ENCODE data around the gene ABHD17B. TPM values are rescaled to one million over a fixed set of nuclear protein-coding genes. Genes with fewer than 3 reads are reported as not detected.

Gene ABHD17B
- total RNA-seq, 4 donors from 2014 or later = 30.0 to 46.2 (median 34.0) TPM

DNA sequence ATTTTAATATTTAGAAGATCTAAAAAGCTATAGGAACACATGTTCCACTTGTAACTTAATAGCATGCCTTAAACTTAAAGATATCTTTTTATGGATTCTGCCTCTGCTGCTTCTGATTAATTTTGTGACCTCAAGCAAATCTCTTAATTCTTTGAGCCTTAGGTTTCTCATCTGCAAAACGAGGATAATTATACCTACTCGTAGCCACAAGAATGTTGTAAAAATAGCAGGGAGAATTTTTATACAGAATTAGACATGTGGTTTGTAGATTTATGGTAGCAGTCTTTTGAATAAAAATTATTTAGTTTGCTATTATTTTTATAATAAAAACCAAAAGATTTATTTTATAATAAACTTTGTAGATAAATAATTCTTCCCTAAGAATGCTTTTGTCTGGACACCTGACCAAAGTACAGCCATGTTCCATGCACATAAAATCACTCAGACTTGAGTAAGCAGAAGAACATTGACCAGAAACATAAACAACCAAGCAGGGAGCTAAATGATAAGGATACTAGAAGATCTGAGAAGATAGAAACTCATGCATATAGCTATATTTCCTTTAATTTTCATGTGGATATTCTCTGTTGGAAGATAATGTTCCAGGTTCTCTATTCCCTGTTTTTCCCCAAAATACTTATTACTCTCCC lies 18.9 kb upstream of the ABHD17B start:
- Histone ChIP-seq H3K4me3 (replicated peaks in 1 of 3) (no peak overlapping the region), H3K36me3 (no peaks in the 10 kb centered on the region), H3K9me3 (no peaks in the 10 kb centered on the region), H3K27ac (no peak overlapping the region), H3K27me3 (no peaks in the 10 kb centered on the region), H3K4me1 (peaks cover 0 to 6% of the 10 kb centered on the region in 2 donors)
- intact Hi-C loops (cut with DNase I) = no loop called here
- TF ChIP-seq, protein P1, sequence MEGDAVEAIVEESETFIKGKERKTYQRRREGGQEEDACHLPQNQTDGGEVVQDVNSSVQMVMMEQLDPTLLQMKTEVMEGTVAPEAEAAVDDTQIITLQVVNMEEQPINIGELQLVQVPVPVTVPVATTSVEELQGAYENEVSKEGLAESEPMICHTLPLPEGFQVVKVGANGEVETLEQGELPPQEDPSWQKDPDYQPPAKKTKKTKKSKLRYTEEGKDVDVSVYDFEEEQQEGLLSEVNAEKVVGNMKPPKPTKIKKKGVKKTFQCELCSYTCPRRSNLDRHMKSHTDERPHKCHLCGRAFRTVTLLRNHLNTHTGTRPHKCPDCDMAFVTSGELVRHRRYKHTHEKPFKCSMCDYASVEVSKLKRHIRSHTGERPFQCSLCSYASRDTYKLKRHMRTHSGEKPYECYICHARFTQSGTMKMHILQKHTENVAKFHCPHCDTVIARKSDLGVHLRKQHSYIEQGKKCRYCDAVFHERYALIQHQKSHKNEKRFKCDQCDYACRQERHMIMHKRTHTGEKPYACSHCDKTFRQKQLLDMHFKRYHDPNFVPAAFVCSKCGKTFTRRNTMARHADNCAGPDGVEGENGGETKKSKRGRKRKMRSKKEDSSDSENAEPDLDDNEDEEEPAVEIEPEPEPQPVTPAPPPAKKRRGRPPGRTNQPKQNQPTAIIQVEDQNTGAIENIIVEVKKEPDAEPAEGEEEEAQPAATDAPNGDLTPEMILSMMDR (IDR thresholded peaks at IDR 0.05) = no peak
- no peak for TF ChIP-seq POLR2A (IDR thresholded peaks at IDR 0.05)
- no peak for DNase-seq
- WGBS, 2 donors = 83 to 86% methylated on average over 2 of the region's 2 CpGs

DNA sequence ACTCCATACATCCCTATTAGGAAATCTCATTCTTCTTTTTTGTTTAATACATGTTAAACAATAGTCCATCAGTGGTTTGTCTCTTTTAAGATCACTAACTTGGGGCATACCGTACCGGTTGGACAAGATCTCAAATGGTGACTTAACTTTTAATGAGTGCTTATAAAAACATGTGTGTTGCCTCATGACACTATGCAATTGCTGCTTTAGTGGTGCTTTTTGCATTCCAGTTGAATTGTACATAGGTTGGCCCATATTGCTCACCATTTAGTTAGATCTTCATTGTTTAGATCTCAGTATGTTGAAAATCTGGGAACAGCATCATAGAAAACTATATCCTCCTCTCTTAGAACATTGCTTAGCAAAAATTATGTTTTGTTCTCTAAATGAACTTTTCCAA lies 18.2 kb upstream of the ABHD17B start:
- intact Hi-C loops (cut with DNase I) = no loop called here
- no peak for DNase-seq
- Histone ChIP-seq H3K4me3 (replicated peaks in 1 of 3) (no peak overlapping the region), H3K27me3 (no peaks in the 10 kb centered on the region), H3K4me1 (peaks cover 0 to 6% of the 10 kb centered on the region in 2 donors), H3K36me3 (no peaks in the 10 kb centered on the region), H3K9me3 (no peaks in the 10 kb centered on the region), H3K27ac (no peak overlapping the region)
- WGBS, 2 donors = 45% methylated on average over 2 of the region's 2 CpGs
- no peak for TF ChIP-seq POLR2A (IDR thresholded peaks at IDR 0.05)
- TF ChIP-seq, protein P1 (IDR thresholded peaks at IDR 0.05) = no peak

DNA sequence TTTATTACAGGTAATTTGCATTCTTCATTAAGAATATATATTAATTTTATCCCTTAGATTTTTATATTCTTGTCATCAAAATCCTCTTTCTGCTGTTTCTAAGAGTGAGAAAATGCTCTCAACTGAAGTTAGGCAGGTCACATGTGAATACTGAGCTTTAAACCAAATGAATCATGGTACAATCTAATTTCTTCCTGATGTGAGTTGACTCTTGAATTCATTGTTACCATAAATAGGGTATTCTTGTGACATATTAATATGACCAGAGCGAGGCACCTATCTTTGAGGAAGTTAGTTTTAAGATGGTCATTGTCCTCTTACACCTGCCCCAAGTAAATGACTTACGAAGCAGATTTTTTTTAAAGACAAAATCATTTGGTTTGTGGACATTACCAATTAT lies 17.8 kb upstream of the ABHD17B start:
- no peak for DNase-seq
- TF ChIP-seq, protein P1 (IDR thresholded peaks at IDR 0.05) = no peak
- no peak for TF ChIP-seq POLR2A (IDR thresholded peaks at IDR 0.05)
- peaks cover 0 to 6% of the 10 kb centered on the region in 2 donors for H3K4me1 ChIP-seq
- 89% methylated on average over 2 of the region's 2 CpGs for WGBS, 2 donors
- H3K36me3 ChIP-seq = no peaks in the 10 kb centered on the region
- no peaks in the 10 kb centered on the region for H3K9me3 ChIP-seq
- no peaks in the 10 kb centered on the region for H3K27me3 ChIP-seq
- H3K4me3 ChIP-seq (replicated peaks in 1 of 3) = no peak overlapping the region
- intact Hi-C loops (cut with DNase I) = no loop called here
- no peak overlapping the region for H3K27ac ChIP-seq

DNA sequence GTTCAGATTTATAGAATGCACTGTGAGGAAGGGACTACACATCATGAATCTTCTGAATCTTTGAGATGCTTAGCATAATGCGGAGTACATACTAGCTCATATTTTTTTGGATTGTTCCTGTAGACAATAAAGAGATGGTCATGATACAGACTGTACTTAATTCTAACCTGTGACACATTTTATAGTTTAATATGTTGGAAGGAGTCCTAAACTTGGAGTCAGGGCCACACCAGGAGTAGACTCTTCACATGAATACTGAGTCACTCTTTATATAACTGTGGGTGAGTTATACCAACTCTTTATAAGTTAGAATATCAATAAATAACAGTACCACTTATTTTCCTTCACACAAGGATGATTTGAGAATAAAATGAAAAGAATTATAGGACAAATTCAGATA lies 17.4 kb upstream of the ABHD17B start:
- H3K36me3 ChIP-seq = no peaks in the 10 kb centered on the region
- H3K27me3 ChIP-seq = no peaks in the 10 kb centered on the region
- H3K4me3 ChIP-seq (replicated peaks in 1 of 3) = no peak overlapping the region
- no peak for TF ChIP-seq POLR2A (IDR thresholded peaks at IDR 0.05)
- TF ChIP-seq, protein P1 (IDR thresholded peaks at IDR 0.05) = no peak
- DNase-seq = no peak
- H3K9me3 ChIP-seq = no peaks in the 10 kb centered on the region
- H3K27ac ChIP-seq = no peak overlapping the region
- WGBS, 2 donors = 97 to 98% methylated on average over 1 of the region's 1 CpG
- intact Hi-C loops (cut with DNase I) = no loop called here
- peaks cover 0 to 6% of the 10 kb centered on the region in 2 donors for H3K4me1 ChIP-seq

DNA sequence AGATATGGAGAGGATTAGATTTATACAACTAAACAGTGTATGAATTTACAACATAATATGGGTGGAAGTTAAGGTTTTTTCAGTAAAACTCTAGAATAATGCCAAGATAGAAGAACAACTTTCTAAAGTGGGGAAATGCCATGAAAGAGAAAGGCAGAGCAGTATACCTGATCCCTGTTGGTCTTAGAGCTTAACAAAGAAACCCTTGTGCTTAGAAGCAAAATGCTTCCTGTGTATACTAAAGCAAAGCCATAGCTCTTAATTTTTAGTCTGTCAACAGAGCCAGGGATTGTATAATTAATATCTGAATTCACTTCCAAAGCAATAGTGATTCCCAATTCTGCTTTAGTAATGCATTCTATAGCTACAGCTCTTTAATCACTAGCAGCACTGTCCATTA lies 14.8 kb upstream of the ABHD17B start:
- TF ChIP-seq, protein P1 (IDR thresholded peaks at IDR 0.05) = no peak
- no peak for TF ChIP-seq POLR2A (IDR thresholded peaks at IDR 0.05)

More for the DNA sequence above, 14.8 kb upstream of the ABHD17B start:
- Histone ChIP-seq H3K36me3 (no peaks in the 10 kb centered on the region), H3K9me3 (no peaks in the 10 kb centered on the region), H3K4me1 (peaks cover 0 to 6% of the 10 kb centered on the region in 2 donors), H3K4me3 (replicated peaks in 1 of 3) (no peak overlapping the region), H3K27ac (no peak overlapping the region), H3K27me3 (no peaks in the 10 kb centered on the region)
- intact Hi-C loops (cut with DNase I) = no loop called here
- DNase-seq = no peak

Data from thyroid gland (tissue), 4 donors.